HEK293 (cell line): ENCODE results near the gene AKR1C3.

Experiments used
- CTCF ChIA-PET: fragments of 350-600 bp; formaldehyde crosslinking; extraction: SDS; loops from one replicate; lab custom pipeline; 2021; ENCODE audit warnings: antibody characterized with exemption; lab: Yijun Ruan, JAX
- POLR2A ChIA-PET: fragments of 300-600 bp; formaldehyde crosslinking; extraction: SDS; loops from one replicate; lab custom pipeline; 2020; ENCODE audit warnings: antibody characterized with exemption, inconsistent platforms; lab: Yijun Ruan, JAX
- H3K27ac ChIP-seq: fragments of 200-500 bp; sonication (Bioruptor generic); 2 replicates; pipeline ENCODE4 v1.5.1; 2014; ENCODE audit warnings: low read depth, low read length, control low read depth, inconsistent platforms; ENCODE audit errors: extremely low read depth
- H3K36me3 ChIP-seq, 2 experiments: fragments of 200-500 bp in 1 of 2; sonication (Bioruptor generic) in 1 of 2; 1 replicate in 1 of 2; 2 replicates in 1 of 2; pipeline ENCODE4 v1.5.1; 2014 to 2017; ENCODE audit warnings: inconsistent platforms in 2 of 2, low read length in 2 of 2; ENCODE audit not compliant: control insufficient read depth in 2 of 2, insufficient read depth in 1 of 2
- H3K4me1 ChIP-seq: fragments of 200-500 bp; sonication (Bioruptor generic); 2 replicates; pipeline ENCODE4 v1.5.1; 2014; ENCODE audit warnings: mild to moderate bottlenecking, low read length, inconsistent platforms; ENCODE audit not compliant: control insufficient read depth, insufficient read depth
- H3K4me3 ChIP-seq: 2 replicates; pipeline ENCODE4 v1.5.1; 2011; ENCODE audit warnings: low read depth, mild to moderate bottlenecking, control low read depth, low read length, moderate library complexity
- H3K9me3 ChIP-seq: fragments of 200-500 bp; sonication (Bioruptor generic); 2 replicates; pipeline ENCODE4 v1.5.1; 2014; ENCODE audit warnings: low read depth, low read length, inconsistent platforms; ENCODE audit not compliant: control insufficient read depth, insufficient read depth
- GLIS2 ChIP-seq: fragments of 450-650 bp; formaldehyde crosslinking; IDR thresholded peaks from 2 replicates; pipeline ENCODE4 v1.5.1; 2016; ENCODE audit warnings: missing biosample characterization, missing genetic modification characterization
- HOXC10 ChIP-seq: sonication (generic); formaldehyde crosslinking; IDR thresholded peaks from 2 replicates; pipeline ENCODE4 v1.8.1; 2023; ENCODE audit warnings: mild to moderate bottlenecking, missing genetic modification reagents
- KLF10 ChIP-seq: fragments of 450-650 bp; IDR thresholded peaks from 2 replicates; pipeline ENCODE4 v1.5.1; 2018; ENCODE audit warnings: missing biosample characterization, mild to moderate bottlenecking, missing genetic modification characterization
- KLF16 ChIP-seq: fragments of 450-650 bp; formaldehyde crosslinking; IDR thresholded peaks from 2 replicates; pipeline ENCODE4 v1.5.1; 2017; ENCODE audit warnings: missing biosample characterization, missing genetic modification characterization
- SP2 ChIP-seq: fragments of 450-650 bp; formaldehyde crosslinking; IDR thresholded peaks from 2 replicates; pipeline ENCODE4 v1.5.1; 2016; ENCODE audit warnings: missing biosample characterization, missing genetic modification characterization
- WT1 ChIP-seq: fragments of 450-650 bp; formaldehyde crosslinking; IDR thresholded peaks from 2 replicates; pipeline ENCODE4 v1.5.1; 2016; ENCODE audit warnings: missing biosample characterization, missing genetic modification characterization
- ZNF10 ChIP-seq: fragments of 450-650 bp; formaldehyde crosslinking; IDR thresholded peaks from 2 replicates; pipeline ENCODE4 v1.5.1; 2017; ENCODE audit warnings: missing biosample characterization, missing genetic modification characterization
- ZNF114 ChIP-seq: fragments of 450-650 bp; formaldehyde crosslinking; IDR thresholded peaks from 2 replicates; pipeline ENCODE4 v1.5.0; 2017; ENCODE audit warnings: missing biosample characterization, missing genetic modification characterization
- ZNF121 ChIP-seq: fragments of 450-650 bp; formaldehyde crosslinking; IDR thresholded peaks from 2 replicates; pipeline ENCODE4 v1.5.1; 2016; ENCODE audit warnings: missing biosample characterization, missing genetic modification characterization
- ZNF133 ChIP-seq: fragments of 450-650 bp; formaldehyde crosslinking; IDR thresholded peaks from 2 replicates; pipeline ENCODE4 v1.5.1; 2016; ENCODE audit warnings: missing biosample characterization, missing genetic modification characterization
- ZNF174 ChIP-seq: fragments of 450-650 bp; formaldehyde crosslinking; IDR thresholded peaks from 2 replicates; pipeline ENCODE4 v1.5.0; 2017; ENCODE audit warnings: missing biosample characterization, mild to moderate bottlenecking, missing genetic modification characterization
- ZNF19 ChIP-seq: fragments of 450-650 bp; formaldehyde crosslinking; IDR thresholded peaks from 2 replicates; pipeline ENCODE4; 2016; ENCODE audit warnings: missing biosample characterization, missing genetic modification characterization, low read depth
- ZNF239 ChIP-seq: fragments of 450-650 bp; formaldehyde crosslinking; IDR thresholded peaks from 2 replicates; pipeline ENCODE4 v1.5.1; 2016; ENCODE audit warnings: missing biosample characterization, missing genetic modification characterization
- ZNF248 ChIP-seq: fragments of 450-650 bp; formaldehyde crosslinking; IDR thresholded peaks from 2 replicates; pipeline ENCODE4 v1.5.1; 2017; ENCODE audit warnings: missing biosample characterization, missing genetic modification characterization
- ZNF341 ChIP-seq: fragments of 450-650 bp; formaldehyde crosslinking; IDR thresholded peaks from 2 replicates; pipeline ENCODE4; 2016; ENCODE audit warnings: low read depth, missing biosample characterization, missing genetic modification characterization
- ZNF391 ChIP-seq: fragments of 450-650 bp; formaldehyde crosslinking; IDR thresholded peaks from 2 replicates; pipeline ENCODE4 v1.5.1; 2016; ENCODE audit warnings: low read depth, missing biosample characterization, missing genetic modification characterization, borderline replicate concordance
- ZNF624 ChIP-seq: fragments of 450-650 bp; formaldehyde crosslinking; IDR thresholded peaks from 2 replicates; pipeline ENCODE4 v1.5.1; 2017; ENCODE audit warnings: missing biosample characterization, missing genetic modification characterization
- ZNF768 ChIP-seq: fragments of 450-650 bp; formaldehyde crosslinking; IDR thresholded peaks from 2 replicates; pipeline ENCODE4 v1.5.1; 2018; ENCODE audit warnings: missing biosample characterization, mild to moderate bottlenecking, missing genetic modification characterization
- ZNF777 ChIP-seq: fragments of 450-650 bp; formaldehyde crosslinking; IDR thresholded peaks from 2 replicates; pipeline ENCODE4 v1.5.1; 2017; ENCODE audit warnings: missing biosample characterization, missing genetic modification characterization, borderline replicate concordance
- ZNF791 ChIP-seq: fragments of 450-650 bp; formaldehyde crosslinking; IDR thresholded peaks from 2 replicates; pipeline ENCODE4 v1.5.1; 2016; ENCODE audit warnings: missing biosample characterization, missing genetic modification characterization
- ZSCAN16 ChIP-seq: fragments of 450-650 bp; formaldehyde crosslinking; IDR thresholded peaks from 2 replicates; pipeline ENCODE4 v1.5.1; 2016; ENCODE audit warnings: missing biosample characterization, missing genetic modification characterization
- TF ChIP-seq, protein P1 (sequence below): fragments of 450-650 bp; formaldehyde crosslinking; IDR thresholded peaks from 2 replicates; pipeline ENCODE4 v1.5.1; 2016; ENCODE audit warnings: missing biosample characterization, missing genetic modification characterization
- TF ChIP-seq, protein P2 (sequence below): fragments of 450-650 bp; formaldehyde crosslinking; IDR thresholded peaks from 2 replicates; pipeline ENCODE4 v1.5.1; 2017; ENCODE audit warnings: missing biosample characterization, missing genetic modification characterization
- TF ChIP-seq, protein P3 (sequence below): sonication (generic); formaldehyde crosslinking; IDR thresholded peaks from 2 replicates; pipeline ENCODE4 v1.8.1; 2022; ENCODE audit warnings: mild to moderate bottlenecking, moderate library complexity, missing genetic modification reagents

Gene AKR1C3

DNA sequence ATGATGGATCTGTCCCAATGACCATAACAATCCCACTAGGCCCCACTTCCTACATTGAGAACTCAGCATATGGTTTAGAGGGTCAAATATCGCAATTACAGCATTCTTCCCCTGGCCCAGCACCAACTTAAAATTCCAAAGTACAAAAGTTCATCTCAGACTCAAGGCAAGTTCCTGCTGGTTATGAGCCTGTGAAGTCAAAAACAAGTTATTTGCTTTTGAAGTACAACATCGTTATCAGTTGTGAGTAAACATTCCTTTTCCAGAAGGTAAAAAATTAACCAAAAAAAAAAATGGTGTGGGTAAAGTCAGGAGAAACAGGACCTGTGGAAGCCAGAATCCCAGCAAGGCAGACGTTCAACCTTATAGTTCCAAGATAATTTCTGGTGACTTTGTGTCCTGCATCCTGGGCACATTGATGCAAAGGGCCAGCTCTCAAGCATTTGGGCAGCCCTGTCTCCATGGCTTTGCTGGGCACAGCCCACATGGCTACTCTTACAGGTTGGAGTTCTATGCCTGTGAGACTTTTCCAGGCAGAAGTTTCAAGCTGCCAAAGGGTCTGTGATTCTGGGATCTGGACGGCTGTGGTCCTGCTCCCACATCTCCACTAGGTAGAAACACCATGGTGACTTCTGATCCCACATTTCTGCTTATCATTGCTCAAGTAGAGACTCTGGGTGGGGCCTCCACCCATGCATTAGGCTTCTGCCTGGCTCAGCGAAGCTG, 53.2 kb downstream of the AKR1C3 start:
- POLR2A ChIA-PET, result no interaction called here
- Histone ChIP-seq H3K9me3 (no peaks in the 10 kb centered on the region), H3K4me1 (no peaks in the 10 kb centered on the region), H3K27ac (no peak overlapping the region), H3K4me3 (no peak overlapping the region)
- CTCF ChIA-PET, result interaction anchor here (0.6 kb wide), 1 partner anchor 236 kb away, joined by 5 read pairs; no protein-coding TSS in a partner anchor
- TF ChIP-seq ZNF174, result no peak
- TF ChIP-seq, all 188 proteins: peak for 0
- H3K36me3 ChIP-seq, result no peaks in the 10 kb centered on the region

DNA sequence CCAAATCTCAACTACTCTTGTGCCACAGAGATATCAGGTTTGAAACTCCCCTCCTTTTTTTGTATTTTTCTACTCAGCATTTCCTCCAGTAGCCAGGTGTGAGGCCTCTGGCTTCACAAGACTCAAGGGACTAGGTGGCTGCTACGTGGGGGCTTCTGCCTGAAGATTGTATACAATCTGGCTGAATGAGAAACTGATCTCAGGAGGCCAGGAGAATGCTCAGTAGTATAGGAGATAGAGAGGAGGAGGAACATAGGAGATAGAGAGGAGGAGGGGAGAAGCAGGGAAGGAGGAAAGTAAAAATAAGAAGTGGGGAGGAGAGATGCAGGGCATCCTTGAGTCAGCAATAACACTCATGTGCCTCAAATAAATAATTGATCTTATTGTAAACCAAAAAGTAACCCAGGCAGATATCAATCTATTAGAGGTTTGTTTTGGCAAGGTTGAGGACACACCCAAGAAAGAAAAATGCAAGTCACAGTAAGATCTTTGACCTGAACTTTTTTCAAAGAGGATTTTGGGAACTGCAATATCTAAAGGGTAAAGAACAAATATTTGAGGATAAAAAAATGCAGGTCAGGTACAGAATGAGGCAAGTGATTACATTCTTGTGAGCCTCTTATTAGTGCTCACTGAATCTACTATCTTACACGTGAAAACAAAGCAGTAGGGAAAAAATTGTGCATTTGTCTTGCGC, 53.9 kb downstream of the AKR1C3 start:
- Histone ChIP-seq H3K27ac (no peak overlapping the region), H3K4me3 (no peak overlapping the region), H3K36me3 (no peaks in the 10 kb centered on the region), H3K4me1 (no peaks in the 10 kb centered on the region), H3K9me3 (no peaks in the 10 kb centered on the region)
- POLR2A ChIA-PET, result no interaction called here
- CTCF ChIA-PET, result no interaction called here
- TF ChIP-seq, protein P1, sequence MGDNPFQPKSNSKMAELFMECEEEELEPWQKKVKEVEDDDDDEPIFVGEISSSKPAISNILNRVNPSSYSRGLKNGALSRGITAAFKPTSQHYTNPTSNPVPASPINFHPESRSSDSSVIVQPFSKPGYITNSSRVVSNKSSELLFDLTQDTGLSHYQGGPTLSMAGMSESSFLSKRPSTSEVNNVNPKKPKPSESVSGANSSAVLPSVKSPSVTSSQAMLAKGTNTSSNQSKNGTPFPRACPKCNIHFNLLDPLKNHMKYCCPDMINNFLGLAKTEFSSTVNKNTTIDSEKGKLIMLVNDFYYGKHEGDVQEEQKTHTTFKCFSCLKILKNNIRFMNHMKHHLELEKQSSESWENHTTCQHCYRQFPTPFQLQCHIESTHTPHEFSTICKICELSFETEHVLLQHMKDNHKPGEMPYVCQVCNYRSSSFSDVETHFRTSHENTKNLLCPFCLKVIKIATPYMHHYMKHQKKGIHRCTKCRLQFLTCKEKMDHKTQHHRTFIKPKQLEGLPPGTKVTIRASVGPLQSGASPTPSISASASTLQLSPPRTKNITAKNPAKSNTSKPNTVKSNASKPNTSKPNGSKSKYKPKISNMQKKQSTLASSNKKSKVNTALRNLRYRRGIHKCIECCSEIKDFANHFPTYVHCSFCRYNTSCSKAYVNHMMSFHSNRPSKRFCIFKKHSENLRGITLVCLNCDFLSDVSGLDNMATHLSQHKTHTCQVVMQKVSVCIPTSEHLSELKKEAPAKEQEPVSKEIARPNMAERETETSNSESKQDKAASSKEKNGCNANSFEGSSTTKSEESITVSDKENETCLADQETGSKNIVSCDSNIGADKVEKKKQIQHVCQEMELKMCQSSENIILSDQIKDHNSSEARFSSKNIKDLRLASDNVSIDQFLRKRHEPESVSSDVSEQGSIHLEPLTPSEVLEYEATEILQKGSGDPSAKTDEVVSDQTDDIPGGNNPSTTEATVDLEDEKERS (tag by site-specific recombination), result no peak
- TF ChIP-seq KLF16, result no peak
- no peak for TF ChIP-seq ZNF19 (tag by site-specific recombination)
- TF ChIP-seq ZNF114 (tag by site-specific recombination), result no peak
- TF ChIP-seq WT1, result no peak
- no peak for TF ChIP-seq ZSCAN16 (tag by site-specific recombination)
- TF ChIP-seq, protein P2, sequence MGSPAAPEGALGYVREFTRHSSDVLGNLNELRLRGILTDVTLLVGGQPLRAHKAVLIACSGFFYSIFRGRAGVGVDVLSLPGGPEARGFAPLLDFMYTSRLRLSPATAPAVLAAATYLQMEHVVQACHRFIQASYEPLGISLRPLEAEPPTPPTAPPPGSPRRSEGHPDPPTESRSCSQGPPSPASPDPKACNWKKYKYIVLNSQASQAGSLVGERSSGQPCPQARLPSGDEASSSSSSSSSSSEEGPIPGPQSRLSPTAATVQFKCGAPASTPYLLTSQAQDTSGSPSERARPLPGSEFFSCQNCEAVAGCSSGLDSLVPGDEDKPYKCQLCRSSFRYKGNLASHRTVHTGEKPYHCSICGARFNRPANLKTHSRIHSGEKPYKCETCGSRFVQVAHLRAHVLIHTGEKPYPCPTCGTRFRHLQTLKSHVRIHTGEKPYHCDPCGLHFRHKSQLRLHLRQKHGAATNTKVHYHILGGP, result no peak
- no peak for TF ChIP-seq ZNF624
- no peak for TF ChIP-seq ZNF10 (tag by site-specific recombination)
- no peak for TF ChIP-seq ZNF133
- TF ChIP-seq SP2 (tag by site-specific recombination), result no peak
- TF ChIP-seq ZNF777 (tag by site-specific recombination), result no peak

DNA sequence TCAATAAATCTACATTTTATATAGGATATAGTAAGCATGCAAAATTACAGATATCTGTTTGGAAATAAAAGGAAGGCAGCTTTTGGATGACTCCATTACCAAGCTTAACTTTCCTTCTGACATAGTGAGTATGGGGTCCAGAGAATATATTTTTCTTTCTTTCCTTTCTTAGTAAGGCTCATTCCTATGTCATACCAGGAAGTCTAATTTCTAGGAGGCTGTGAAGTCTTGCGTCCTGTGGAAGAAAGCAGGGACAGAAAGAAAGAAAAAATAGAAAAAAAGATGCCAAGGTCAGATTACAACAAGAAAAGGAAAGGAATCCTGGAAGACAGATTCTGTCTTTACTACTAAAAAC, 54.4 kb downstream of the AKR1C3 start:
- ChIA-PET POLR2A (no interaction called here), CTCF (no interaction called here)
- no peak overlapping the region for H3K4me3 ChIP-seq
- H3K27ac ChIP-seq, result no peak overlapping the region
- TF ChIP-seq KLF10 (tag by site-specific recombination), result no peak
- no peak for TF ChIP-seq HOXC10 (CRISPR knock-in tag)
- TF ChIP-seq, protein P3, sequence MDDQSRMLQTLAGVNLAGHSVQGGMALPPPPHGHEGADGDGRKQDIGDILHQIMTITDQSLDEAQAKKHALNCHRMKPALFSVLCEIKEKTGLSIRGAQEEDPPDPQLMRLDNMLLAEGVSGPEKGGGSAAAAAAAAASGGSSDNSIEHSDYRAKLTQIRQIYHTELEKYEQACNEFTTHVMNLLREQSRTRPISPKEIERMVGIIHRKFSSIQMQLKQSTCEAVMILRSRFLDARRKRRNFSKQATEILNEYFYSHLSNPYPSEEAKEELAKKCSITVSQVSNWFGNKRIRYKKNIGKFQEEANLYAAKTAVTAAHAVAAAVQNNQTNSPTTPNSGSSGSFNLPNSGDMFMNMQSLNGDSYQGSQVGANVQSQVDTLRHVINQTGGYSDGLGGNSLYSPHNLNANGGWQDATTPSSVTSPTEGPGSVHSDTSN (CRISPR knock-in tag), result no peak
- TF ChIP-seq ZNF341 (tag by site-specific recombination), result no peak
- TF ChIP-seq ZNF121, result no peak
- TF ChIP-seq ZNF791, result no peak
- TF ChIP-seq GLIS2 (tag by site-specific recombination), result no peak
- TF ChIP-seq ZNF391 (tag by site-specific recombination), result no peak
- no peak for TF ChIP-seq ZNF768 (tag by site-specific recombination)
- TF ChIP-seq ZNF239, result no peak
- TF ChIP-seq ZNF248 (tag by site-specific recombination), result no peak
- no peaks in the 10 kb centered on the region for H3K36me3 ChIP-seq
- H3K9me3 ChIP-seq, result no peaks in the 10 kb centered on the region
- no peaks in the 10 kb centered on the region for H3K4me1 ChIP-seq
